Osteocyte (in vitro differentiated cells): ENCODE measurements around the gene RBM20. TPM values are rescaled to one million over a fixed set of nuclear protein-coding genes. Genes with fewer than 3 reads are reported as not detected.

Experiments used
- DNase-seq: peaks from one replicate; pipeline ENCODE4 v3.0.0; 2021; ENCODE audit warnings: mixed read lengths; ENCODE audit not compliant: unreplicated experiment; ENCODE audit errors: extremely low spot score
- H3K27ac Mint-ChIP-seq: one replicate; pipeline ENCODE4 v1.8.0; 2021; ENCODE audit warnings: mild to moderate bottlenecking, mixed read lengths; ENCODE audit not compliant: unreplicated experiment
- H3K27me3 Mint-ChIP-seq: one replicate; pipeline ENCODE4 v1.8.0; 2021; ENCODE audit warnings: mixed read lengths; ENCODE audit not compliant: unreplicated experiment
- H3K36me3 Mint-ChIP-seq: one replicate; pipeline ENCODE4 v1.8.0; 2021; ENCODE audit warnings: mixed read lengths; ENCODE audit not compliant: unreplicated experiment
- H3K4me1 Mint-ChIP-seq: one replicate; pipeline ENCODE4 v1.8.0; 2021; ENCODE audit warnings: mixed read lengths; ENCODE audit not compliant: unreplicated experiment
- H3K4me3 Mint-ChIP-seq: one replicate; pipeline ENCODE4 v1.8.0; 2021; ENCODE audit warnings: mild to moderate bottlenecking, moderate library complexity, mixed read lengths; ENCODE audit not compliant: unreplicated experiment
- H3K9me3 Mint-ChIP-seq: one replicate; pipeline ENCODE4 v1.8.0; 2021; ENCODE audit warnings: mixed read lengths; ENCODE audit not compliant: unreplicated experiment
- total RNA-seq: library from RNA; stranded (reverse); gene quantifications from 2 replicates; pipeline ENCODE4 v1.2.1, GENCODE V29; 2021
- TF ChIP-seq, protein P1 (sequence below): fragments of 200-600 bp; sonication (generic); IDR thresholded peaks from 2 replicates; pipeline ENCODE4 v1.5.0; 2021; ENCODE audit warnings: antibody characterized with exemption, mild to moderate bottlenecking, moderate library complexity

RBM20 gene
- total RNA-seq, 1 donor from 2014 or later = 1.6 TPM

DNA sequence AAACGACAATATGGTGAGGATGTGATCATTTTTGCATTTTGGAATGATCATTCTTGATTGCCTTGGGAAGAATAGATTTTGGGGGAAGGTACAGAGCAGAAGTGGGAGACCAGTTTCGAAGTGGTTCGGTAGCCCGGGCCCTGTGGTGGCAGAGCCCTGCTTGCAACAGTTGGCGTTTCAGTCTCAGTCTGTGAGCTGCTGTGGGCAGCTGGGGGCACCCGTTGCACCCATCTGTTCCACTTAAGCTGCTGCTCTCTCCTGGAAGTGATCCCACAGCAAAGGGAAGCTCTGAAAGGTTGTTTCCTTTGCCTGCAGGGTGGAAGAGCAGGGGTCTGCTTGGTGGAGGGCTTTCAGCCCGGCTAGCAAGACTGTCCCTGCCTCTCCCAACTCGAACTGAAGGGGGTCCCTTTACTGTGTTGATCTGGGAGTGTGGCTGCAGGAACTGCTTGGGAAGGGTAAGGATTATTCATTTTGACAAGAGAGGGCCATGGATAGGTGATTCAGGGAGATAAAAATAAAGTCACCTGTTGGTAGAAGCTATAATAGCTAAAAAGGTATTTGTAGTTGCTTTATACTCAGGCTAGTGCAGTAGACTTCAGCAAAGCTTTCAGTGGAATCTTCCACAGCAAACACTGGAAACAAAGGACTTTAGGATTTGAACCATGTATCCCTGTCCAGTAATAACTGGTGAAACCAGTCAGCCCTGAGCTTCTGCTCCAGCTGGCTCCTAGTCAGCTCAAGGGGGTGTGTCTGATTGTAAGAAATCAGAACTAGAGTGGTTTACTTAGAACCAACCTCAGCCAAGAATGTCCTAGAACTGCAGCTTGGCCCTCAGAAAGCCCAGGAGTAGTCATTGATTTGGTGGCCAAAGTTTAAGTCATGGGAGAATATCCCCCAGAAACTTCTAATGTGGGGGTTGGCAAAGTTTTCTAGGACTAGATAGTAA, 174.4 kb downstream of the RBM20 start:
- peaks cover 2% of the 10 kb centered on the region for H3K36me3 Mint-ChIP-seq
- H3K27me3 Mint-ChIP-seq = peaks cover 3% of the 10 kb centered on the region
- no peak overlapping the region for H3K4me3 Mint-ChIP-seq
- no peak overlapping the region for H3K27ac Mint-ChIP-seq
- peaks cover 7% of the 10 kb centered on the region for H3K4me1 Mint-ChIP-seq
- DNase-seq = no peak
- TF ChIP-seq, protein P1, sequence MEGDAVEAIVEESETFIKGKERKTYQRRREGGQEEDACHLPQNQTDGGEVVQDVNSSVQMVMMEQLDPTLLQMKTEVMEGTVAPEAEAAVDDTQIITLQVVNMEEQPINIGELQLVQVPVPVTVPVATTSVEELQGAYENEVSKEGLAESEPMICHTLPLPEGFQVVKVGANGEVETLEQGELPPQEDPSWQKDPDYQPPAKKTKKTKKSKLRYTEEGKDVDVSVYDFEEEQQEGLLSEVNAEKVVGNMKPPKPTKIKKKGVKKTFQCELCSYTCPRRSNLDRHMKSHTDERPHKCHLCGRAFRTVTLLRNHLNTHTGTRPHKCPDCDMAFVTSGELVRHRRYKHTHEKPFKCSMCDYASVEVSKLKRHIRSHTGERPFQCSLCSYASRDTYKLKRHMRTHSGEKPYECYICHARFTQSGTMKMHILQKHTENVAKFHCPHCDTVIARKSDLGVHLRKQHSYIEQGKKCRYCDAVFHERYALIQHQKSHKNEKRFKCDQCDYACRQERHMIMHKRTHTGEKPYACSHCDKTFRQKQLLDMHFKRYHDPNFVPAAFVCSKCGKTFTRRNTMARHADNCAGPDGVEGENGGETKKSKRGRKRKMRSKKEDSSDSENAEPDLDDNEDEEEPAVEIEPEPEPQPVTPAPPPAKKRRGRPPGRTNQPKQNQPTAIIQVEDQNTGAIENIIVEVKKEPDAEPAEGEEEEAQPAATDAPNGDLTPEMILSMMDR = no peak
- H3K9me3 Mint-ChIP-seq = no peaks in the 10 kb centered on the region

DNA sequence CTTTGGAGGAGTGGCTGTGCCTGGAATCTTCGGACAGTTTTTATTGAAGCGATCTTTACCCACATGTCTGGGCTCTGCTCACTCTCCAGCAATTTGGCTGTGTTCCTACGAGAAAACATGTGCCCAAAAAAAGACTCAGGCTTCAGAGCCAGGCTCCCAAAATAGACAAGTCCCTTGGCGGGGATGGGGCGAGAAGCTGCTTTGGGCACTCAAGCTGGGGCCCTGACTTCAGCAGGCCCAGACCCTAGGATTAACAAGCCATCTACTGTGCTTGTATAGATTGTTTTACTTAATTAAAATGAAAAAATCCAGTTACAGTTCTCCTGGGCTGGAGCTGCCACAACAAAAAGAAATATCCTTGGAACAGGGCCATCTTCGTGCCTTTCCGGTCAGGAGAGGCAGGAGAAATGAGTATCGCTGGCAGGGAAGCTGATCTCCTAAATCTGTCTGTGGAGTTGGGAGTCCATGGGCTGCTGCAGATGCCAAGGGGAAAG, 176.2 kb downstream of the RBM20 start:
- Mint-ChIP-seq H3K4me3 (no peak overlapping the region), H3K9me3 (no peaks in the 10 kb centered on the region), H3K27me3 (peaks cover 5% of the 10 kb centered on the region), H3K27ac (no peak overlapping the region), H3K36me3 (peaks cover 2% of the 10 kb centered on the region), H3K4me1 (peaks cover 7% of the 10 kb centered on the region)
- TF ChIP-seq, protein P1 = no peak
- no peak for DNase-seq

DNA sequence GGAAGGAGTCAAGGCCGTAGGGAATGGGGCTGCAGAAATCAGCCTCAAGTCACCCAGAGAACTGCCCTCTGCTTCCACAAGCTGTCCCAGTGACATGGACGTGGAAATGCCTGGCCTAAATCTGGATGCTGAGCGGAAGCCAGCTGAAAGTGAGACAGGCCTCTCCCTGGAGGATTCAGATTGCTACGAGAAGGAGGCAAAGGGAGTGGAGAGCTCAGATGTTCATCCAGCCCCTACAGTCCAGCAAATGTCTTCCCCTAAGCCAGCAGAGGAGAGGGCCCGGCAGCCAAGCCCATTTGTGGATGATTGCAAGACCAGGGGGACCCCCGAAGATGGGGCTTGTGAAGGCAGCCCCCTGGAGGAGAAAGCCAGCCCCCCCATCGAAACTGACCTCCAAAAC, 177.4 kb downstream of the RBM20 start:
- Mint-ChIP-seq H3K27me3 (peaks cover 2% of the 10 kb centered on the region), H3K4me3 (no peak overlapping the region), H3K36me3 (peaks cover 2% of the 10 kb centered on the region), H3K9me3 (no peaks in the 10 kb centered on the region), H3K4me1 (peaks cover 7% of the 10 kb centered on the region), H3K27ac (no peak overlapping the region)
- TF ChIP-seq, protein P1 = no peak
- DNase-seq = no peak

DNA sequence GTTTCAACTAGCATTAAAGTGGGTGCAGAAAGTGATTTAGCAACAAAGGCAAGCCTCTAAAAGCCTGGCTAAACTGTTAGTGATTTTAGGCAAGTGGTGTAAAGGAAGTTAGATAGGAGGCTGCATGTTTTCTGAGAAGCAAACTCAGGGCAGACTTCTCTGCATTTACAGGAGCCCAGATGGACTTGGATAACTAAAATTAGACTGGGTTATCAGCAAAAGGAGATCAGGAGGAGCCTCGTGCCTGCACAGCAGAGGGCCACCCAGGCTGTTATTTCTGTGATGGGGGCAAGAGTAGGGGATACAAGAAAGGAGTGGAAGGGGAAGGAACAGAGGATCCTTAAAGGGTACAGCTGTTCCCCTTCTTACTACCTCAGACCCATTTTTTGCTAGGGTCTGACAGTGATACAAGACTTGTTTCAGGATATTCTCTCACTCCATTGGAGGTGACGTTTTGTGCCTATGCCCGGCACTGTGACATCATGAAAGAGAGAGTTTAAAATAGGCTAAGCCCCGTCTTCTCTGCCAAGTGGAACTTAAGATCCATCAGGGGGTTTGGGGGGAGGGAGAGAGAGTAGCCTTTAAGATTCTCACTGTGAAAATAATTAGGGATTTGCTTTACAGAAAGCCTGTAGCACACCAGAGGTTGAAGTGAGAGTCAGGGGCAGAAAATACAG, 178.0 kb downstream of the RBM20 start:
- Mint-ChIP-seq H3K4me3 (no peak overlapping the region), H3K27ac (no peak overlapping the region), H3K36me3 (peaks cover 2% of the 10 kb centered on the region), H3K4me1 (peaks cover 8% of the 10 kb centered on the region), H3K27me3 (peaks cover 2% of the 10 kb centered on the region), H3K9me3 (no peaks in the 10 kb centered on the region)
- TF ChIP-seq, protein P1 = no peak
- no peak for DNase-seq
